GM18909 (cell line): ENCODE measurements around the gene EPB41.
"Not testable (repeated sequence)": the region's sequence is repeated elsewhere in the genome, so short reads cannot be mapped to it uniquely, and the experiment has no call there.

Experiments used
- ATAC-seq: cut with Tn5 transposase; IDR thresholded peaks from one replicate; pipeline ENCODE4 v1.9.1; 2021; ENCODE audit warnings: mild to moderate bottlenecking; ENCODE audit not compliant: unreplicated experiment, poor library complexity

The EPB41 gene

DNA sequence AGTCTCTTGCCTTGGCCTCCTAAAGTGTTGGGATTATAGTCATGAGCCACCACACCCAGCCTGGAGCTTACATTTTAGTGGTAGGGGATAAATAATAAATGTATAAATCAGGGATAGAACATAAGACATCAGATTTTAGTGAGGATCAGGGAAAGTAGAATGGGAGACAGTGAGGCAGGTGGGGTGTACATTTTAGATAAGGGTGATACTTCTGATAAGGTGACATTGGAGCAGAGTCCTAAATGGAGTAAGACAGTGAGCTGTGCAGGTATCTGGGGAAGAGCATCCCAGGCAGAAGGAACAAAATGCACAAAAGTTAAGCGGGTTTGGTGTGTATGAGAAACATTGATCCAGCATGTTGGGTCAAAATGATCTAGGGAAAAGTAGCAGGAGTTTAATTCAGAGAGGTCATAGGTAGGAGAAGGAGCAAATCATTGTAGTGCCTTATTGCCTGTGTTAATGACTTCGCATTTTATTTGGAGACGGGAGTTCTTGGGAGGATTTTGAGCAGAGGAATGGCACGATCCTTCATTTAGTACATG lies 11.1 kb downstream of the EPB41 start:
- ATAC-seq: no peak

DNA sequence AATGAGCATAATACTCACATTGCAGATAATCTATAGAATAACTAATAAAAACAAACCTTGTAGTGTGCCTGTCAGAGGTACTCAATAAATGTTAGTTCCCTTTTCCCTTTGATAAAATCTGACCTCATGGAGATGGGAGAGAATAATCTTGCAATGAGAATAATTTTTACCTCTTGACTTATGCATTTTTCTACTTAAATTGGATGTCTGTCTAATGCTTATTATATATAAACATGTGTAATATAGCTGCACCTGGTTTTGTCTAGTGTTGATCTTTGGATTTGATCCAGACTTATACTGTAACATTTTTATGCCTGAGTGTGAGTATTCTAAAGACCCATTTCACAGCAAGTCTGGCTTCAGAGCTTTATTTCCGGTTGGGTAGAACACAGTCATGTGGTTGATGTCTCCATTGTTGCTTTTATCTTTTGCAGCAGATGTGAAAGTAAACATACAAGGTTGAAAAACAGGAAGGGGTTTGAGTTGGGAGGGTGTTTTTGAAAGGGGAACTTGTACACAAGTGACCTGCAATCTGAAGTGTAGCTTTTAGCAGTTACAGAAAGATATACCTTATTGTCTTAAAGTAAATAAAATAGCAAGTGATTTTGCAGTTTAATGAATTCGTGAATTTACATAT lies 12.4 kb downstream of the EPB41 start:
- peak; percentile 89 for ATAC-seq

DNA sequence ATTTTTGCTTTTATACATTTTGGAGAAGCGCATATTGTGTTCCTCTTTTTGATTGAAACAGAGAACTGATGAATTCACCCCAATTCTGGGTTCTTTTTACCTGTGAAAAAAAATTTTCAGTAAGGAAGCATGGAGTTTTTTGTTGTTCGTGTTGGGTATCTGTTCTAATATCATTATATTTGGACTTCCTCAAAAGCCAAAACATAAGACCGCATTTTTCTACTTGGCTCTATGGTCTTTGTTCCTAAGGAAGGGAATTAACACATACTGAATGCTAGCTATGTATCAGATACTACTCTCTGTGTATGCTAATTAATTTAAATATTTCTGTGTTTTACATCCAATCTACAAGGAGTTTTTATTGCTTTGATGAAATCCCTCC lies 12.9 kb downstream of the EPB41 start:
- peak; percentile 22 for ATAC-seq

GRCh38 chr1:28927648-28928313 lies 13.4 kb downstream of the EPB41 start:
- no peak for ATAC-seq

GRCh38 chr1:28928314-28928941 lies 14.1 kb downstream of the EPB41 start:
- no peak for ATAC-seq

DNA sequence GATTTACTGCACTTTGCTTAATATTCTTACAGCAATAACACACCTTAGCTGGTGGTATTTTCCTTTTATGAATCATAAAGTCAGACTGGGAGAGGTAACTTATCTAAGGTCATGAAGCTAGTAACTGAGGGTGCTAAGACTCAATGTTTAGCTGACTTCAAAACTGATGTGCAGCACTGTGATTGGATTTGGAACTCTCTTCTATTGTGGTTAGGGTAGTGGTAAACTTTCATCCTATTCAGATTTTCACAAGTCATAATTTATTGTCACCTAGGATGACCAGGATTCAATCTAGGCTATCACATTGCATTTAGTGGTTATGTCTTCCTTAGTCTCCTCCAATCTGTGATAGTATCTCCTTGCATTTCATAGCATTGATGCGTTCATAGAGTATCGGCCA lies 18.9 kb downstream of the EPB41 start:
- no peak for ATAC-seq

DNA sequence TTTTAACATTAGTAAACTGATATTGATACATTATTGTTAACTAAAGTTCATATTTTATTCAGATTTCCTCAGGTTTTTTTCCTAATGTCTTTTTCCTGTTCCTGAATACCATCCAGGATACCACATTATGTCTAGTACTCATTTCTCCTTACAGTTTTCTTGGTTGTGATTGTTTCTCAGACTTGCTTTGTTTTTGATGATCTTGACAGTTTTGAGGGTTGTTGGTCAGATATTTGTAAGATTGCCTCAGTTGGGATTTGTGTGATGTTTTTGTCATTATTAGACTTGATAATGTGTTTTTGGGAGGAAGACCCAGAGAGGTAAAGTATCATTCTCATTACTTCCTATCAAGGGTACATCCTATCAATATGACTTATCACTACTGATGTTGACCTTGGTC lies 19.5 kb downstream of the EPB41 start:
- no peak for ATAC-seq

- ATAC-seq: no peak
Measured at GRCh38 chr1:28934676-28935075, 20.3 kb downstream of the EPB41 start.

GRCh38 chr1:28935293-28935692 lies 20.9 kb downstream of the EPB41 start:
- ATAC-seq: no peak

- ATAC-seq: no peak
Measured at GRCh38 chr1:28936094-28936493, 21.7 kb downstream of the EPB41 start.

DNA sequence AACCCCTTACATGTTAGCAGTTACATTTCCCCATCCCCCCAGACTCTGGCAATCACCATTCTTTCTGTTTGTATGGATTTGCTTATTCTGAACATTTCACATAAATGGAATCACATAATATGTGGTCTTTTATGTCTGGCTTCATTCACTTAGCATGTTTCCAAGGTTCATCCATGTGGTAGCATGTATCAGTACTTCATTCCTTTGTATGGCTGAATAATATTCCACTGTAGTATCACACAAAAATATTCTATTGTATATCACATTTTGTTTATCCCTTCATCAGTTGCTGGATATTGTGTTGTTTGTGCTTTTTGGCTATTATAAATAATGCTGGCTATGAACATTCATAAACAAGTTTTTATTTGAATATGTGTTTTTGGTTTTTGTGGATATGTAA lies 22.2 kb downstream of the EPB41 start:
- no peak for ATAC-seq

DNA sequence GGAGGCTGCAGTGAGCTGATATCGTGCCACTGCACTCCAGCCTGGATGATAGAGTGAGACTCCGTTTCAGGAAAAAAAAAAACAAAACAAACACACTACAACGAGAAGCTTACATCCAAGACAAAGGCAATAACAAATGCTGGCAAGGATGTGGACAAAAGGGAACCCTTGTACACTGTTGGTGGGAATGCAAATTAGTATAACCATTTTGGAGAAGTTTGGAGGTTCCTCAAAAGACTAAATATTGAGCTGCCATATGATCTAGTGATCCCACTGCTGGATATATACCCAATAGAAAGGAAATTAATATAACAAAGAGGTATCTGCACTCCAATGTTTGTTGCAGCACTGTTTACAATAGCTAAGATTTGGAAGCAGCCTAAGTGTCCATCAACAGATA lies 29.2 kb downstream of the EPB41 start:
- ATAC-seq: not testable (repeated sequence)

DNA sequence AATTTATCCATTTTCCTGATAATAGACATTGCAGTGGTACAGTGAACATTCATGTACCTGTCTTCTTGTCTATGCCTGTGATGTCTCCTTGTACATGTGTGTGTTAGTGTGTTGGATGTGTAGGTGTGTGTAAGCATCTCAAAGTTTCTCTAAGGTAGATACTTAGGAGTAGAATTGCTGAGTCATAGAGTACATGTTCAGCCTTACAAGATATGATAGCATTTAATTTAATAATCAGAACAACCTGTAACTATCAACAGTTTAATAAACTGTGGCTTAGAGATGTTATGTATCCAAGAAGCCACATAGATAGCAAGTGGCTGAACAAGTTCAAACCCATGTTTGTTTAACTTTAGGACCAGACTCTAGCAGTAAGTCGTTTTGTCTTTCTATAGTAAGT lies 35.6 kb downstream of the EPB41 start:
- ATAC-seq: no peak

DNA sequence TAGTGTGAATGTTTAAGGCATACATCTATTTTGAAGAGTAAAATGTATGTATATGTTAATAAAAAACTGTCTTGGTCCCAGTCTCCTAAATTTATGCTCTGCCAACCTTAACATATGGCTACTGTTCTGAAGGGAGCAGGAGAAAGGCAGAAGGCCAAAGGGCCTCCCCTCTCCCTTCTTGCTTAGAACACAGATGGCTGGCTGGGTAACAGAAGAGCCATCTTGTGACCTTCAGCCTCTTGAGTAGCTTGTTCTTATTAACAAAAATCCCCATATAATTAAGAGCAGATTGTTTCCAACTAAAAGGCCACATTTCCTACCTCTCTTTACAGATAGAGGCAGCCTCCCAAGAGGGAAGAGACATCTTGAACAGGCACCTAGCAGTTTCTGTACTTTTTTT lies 36.1 kb downstream of the EPB41 start:
- ATAC-seq: no peak

GRCh38 chr1:28954126-28954726 lies 39.9 kb downstream of the EPB41 start:
- ATAC-seq: no peak

GRCh38 chr1:28956038-28956464 lies 41.7 kb downstream of the EPB41 start:
- ATAC-seq: no peak

- not testable (repeated sequence) for ATAC-seq
Measured at GRCh38 chr1:28962114-28962831, 47.9 kb downstream of the EPB41 start.

- no peak for ATAC-seq
Measured at GRCh38 chr1:28965271-28965870, 51.0 kb downstream of the EPB41 start.

DNA sequence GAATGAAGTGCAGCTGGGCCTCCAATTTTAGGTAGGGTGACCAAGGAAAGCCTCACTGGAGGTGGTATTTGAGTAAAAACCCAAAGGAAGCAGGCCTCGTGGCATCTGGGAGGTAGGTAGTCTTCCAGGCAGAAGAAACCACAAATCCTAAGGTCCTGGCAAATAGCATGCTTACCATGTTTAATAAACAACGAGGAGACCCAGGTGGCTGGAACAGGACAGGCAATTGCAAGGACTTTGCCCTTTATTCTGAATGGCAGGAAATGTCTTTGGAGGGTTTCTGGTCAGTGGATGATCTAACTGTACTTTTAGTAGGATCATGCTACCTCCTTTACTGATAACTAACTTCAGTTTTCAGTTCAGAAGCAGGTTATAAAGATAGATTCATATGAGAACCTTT lies 52.2 kb downstream of the EPB41 start:
- no peak for ATAC-seq
